ENCODE data around the gene SH3RF1. TPM values are rescaled to one million over a fixed set of nuclear protein-coding genes. Genes with fewer than 3 reads are reported as not detected.

The SH3RF1 gene
- polyA plus RNA-seq, 4 donors: 31.1 to 33.4 (median 32.4) TPM

GRCh38 chr4:169231647-169232262, 39.0 kb downstream of the SH3RF1 start:
- DNase-seq (ENCODE audit: low read depth in 4 of 4, low spot score in 3 of 4): no peak

- DNase-seq (ENCODE audit: low read depth in 4 of 4, low spot score in 3 of 4): no peak
Observed at GRCh38 chr4:169229571-169230028, 41.2 kb downstream of the SH3RF1 start.

- DNase-seq (ENCODE audit: low read depth in 4 of 4, low spot score in 3 of 4): no peak
Observed at GRCh38 chr4:169228076-169228475, 42.7 kb downstream of the SH3RF1 start.

- DNase-seq (ENCODE audit: low read depth in 4 of 4, low spot score in 3 of 4): no peak
Observed at GRCh38 chr4:169226565-169226964, 44.2 kb downstream of the SH3RF1 start.

- DNase-seq (ENCODE audit: low read depth in 4 of 4, low spot score in 3 of 4): no peak
Observed at GRCh38 chr4:169225812-169226211, 44.9 kb downstream of the SH3RF1 start.

- DNase-seq (ENCODE audit: low read depth in 4 of 4, low spot score in 3 of 4): no peak
Observed at GRCh38 chr4:169225058-169225751, 45.6 kb downstream of the SH3RF1 start.

- no peak for DNase-seq (ENCODE audit: low read depth in 4 of 4, low spot score in 3 of 4)
Observed at GRCh38 chr4:169222761-169223160, 48.0 kb downstream of the SH3RF1 start.

GRCh38 chr4:169221662-169222061, 49.1 kb downstream of the SH3RF1 start:
- DNase-seq (ENCODE audit: low read depth in 4 of 4, low spot score in 3 of 4): no peak

- DNase-seq (ENCODE audit: low read depth in 4 of 4, low spot score in 3 of 4): no peak
Observed at GRCh38 chr4:169220854-169221411, 49.8 kb downstream of the SH3RF1 start.

GRCh38 chr4:169220447-169220846, 50.3 kb downstream of the SH3RF1 start:
- no peak for DNase-seq (ENCODE audit: low read depth in 4 of 4, low spot score in 3 of 4)

- no peak for DNase-seq (ENCODE audit: low read depth in 4 of 4, low spot score in 3 of 4)
Observed at GRCh38 chr4:169219440-169219839, 51.3 kb downstream of the SH3RF1 start.

GRCh38 chr4:169215656-169216055, 55.1 kb downstream of the SH3RF1 start:
- DNase-seq (ENCODE audit: low read depth in 4 of 4, low spot score in 3 of 4): no peak

GRCh38 chr4:169212981-169213380, 57.8 kb downstream of the SH3RF1 start:
- DNase-seq (ENCODE audit: low read depth in 4 of 4, low spot score in 3 of 4): no peak

GRCh38 chr4:169210504-169211118, 60.1 kb downstream of the SH3RF1 start:
- DNase-seq (ENCODE audit: low read depth in 4 of 4, low spot score in 3 of 4): no peak

GRCh38 chr4:169209388-169209883, 61.3 kb downstream of the SH3RF1 start:
- DNase-seq (ENCODE audit: low read depth in 4 of 4, low spot score in 3 of 4): no peak

- no peak for DNase-seq (ENCODE audit: low read depth in 4 of 4, low spot score in 3 of 4)
Observed at GRCh38 chr4:169208516-169208915, 62.2 kb downstream of the SH3RF1 start.

GRCh38 chr4:169208090-169208455, 62.7 kb downstream of the SH3RF1 start:
- no peak for DNase-seq (ENCODE audit: low read depth in 4 of 4, low spot score in 3 of 4)

- no peak for DNase-seq (ENCODE audit: low read depth in 4 of 4, low spot score in 3 of 4)
Observed at GRCh38 chr4:169207436-169208089, 63.2 kb downstream of the SH3RF1 start.

- no peak for DNase-seq (ENCODE audit: low read depth in 4 of 4, low spot score in 3 of 4)
Observed at GRCh38 chr4:169205744-169206080, 65.0 kb downstream of the SH3RF1 start.

GRCh38 chr4:169205075-169205743, 65.5 kb downstream of the SH3RF1 start:
- DNase-seq (ENCODE audit: low read depth in 4 of 4, low spot score in 3 of 4): no peak
